ENCODE data around the gene TNFRSF21.
"Not testable (repeated sequence)": the region's sequence is repeated elsewhere in the genome, so short reads cannot be mapped to it uniquely, and the experiment has no call there.

TNFRSF21 gene

DNA sequence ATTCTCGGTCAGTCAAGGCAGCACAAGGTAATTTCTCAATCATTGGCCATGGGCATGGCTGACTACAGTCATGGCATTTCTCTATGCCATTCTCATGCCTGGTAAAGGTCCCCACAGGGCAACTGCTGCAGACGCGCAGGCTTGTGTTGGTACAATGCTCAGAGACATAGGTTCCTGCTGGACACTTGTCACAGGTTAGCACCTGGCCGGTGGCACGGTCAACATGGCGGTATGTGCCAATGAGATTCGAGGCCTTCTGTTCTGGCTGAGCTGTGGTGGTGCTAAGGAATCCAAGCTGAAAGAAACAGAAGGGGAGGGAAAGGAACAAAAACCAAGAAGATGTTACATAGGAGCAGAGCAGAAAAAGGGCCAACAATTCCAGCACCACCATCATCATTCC lies 23.4 kb downstream of the TNFRSF21 start:
- DNase-seq = no peak

DNA sequence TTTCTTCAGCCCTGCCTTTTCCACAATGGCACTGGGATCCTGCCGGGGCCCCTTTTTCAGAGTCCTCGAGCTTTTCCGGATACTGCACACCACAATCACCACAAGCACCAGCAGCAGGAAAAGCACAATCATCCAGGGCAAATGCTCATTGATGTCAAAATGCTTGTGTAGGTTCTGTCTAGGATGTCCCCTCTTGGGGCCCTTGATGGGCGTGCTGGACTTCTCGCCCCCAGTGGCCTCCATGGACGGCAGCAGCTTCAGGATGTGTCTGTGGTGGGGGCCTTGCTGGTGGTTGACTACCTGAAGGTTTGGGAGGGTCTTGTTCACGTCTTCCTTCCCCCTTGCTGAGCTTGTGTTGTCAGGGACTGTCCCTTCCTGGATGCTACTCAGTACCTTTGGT lies 25.7 kb downstream of the TNFRSF21 start:
- no peak for DNase-seq

DNA sequence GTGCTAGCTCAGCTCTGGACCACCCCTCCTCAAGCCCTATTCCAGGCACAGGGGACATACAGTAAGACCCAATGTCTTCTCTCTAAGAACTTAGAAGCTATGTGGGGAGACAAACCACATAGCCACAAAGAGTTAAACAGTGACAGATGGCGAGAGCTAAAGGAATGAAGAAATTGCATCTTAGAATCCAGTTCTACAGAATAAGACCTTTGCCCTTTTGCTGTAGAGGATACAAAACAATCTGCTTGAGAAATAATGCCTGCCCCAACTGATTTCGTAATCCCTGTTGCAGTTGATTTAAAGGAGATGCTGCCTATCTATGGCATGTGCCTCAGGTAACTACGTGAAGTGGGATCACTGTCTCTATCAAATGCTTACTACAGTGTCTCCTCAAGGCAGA lies 31.2 kb downstream of the TNFRSF21 start:
- DNase-seq = no peak

DNA sequence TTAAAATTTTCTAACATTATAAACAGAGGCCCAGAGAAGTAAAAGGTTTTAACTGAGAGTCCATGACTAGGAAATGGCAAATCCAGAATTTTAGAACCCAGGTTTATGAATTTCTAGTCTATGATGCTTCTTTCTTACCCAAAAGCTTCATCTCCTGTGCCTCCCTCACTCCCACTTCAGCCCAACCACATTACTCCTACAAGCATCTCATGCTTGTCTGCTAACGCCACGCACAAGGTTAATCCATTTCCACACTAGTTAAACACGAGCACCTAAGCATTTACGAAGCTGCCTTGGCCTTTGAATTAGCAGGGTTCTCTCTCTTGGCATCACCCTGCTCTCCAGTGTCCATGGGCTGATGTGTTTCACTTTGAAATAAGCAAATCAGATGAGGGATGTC lies 32.0 kb downstream of the TNFRSF21 start:
- no peak for DNase-seq

GRCh38 chr6:47276377-47276776 lies 33.3 kb downstream of the TNFRSF21 start:
- DNase-seq = no peak

GRCh38 chr6:47275640-47276039 lies 34.1 kb downstream of the TNFRSF21 start:
- no peak for DNase-seq

GRCh38 chr6:47275132-47275531 lies 34.6 kb downstream of the TNFRSF21 start:
- not testable (repeated sequence) for DNase-seq

- no peak for DNase-seq
These were observed 41.0 kb downstream of the TNFRSF21 start for GRCh38 chr6:47268572-47269187.

- no peak for DNase-seq
These were observed 42.4 kb downstream of the TNFRSF21 start for GRCh38 chr6:47267301-47267700.

- no peak for DNase-seq
These were observed 43.7 kb downstream of the TNFRSF21 start for GRCh38 chr6:47265971-47266370.

DNA sequence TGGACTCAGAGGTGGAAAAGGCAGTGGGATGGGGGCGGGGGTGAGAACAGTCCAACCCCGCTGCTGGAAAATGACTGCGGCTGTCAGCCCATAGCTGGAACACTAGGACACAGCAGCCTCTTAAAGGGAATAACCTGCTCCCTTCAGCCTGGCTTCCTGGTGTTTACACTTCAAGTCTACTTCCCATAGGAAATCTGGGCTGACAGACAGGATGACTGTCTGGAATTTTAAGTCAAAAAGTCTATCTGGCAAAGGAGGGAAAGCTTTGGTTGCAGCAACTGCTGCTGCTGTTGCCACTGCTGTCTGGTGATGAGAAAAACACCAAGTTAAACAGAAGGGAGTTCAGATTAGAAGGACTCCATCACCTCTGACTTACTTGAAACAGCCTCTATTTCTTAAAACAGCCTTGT lies 44.9 kb downstream of the TNFRSF21 start:
- DNase-seq = no peak

DNA sequence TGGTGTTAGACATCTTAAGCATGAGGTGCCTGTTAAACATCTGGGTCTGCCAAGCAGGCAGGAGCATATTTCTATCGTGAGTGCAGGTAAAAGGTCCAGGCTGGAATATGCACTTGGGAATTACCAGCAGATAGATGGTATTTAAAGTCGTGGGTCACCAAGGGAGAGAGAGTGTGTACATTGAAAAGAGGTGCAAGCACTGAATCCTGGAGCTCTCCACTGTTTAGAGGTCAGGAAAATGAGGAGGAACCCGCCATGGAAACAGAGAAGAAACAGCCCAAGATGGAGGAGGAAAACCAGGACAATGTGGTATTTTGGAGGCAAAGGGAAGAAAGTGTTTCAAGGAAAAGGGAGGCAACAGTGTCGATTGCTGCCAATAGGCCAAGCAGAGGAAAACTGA lies 46.4 kb downstream of the TNFRSF21 start:
- no peak for DNase-seq

- no peak for DNase-seq
These were observed 47.5 kb downstream of the TNFRSF21 start for GRCh38 chr6:47262231-47262630.

GRCh38 chr6:47261191-47261590 lies 48.5 kb downstream of the TNFRSF21 start:
- DNase-seq = no peak

DNA sequence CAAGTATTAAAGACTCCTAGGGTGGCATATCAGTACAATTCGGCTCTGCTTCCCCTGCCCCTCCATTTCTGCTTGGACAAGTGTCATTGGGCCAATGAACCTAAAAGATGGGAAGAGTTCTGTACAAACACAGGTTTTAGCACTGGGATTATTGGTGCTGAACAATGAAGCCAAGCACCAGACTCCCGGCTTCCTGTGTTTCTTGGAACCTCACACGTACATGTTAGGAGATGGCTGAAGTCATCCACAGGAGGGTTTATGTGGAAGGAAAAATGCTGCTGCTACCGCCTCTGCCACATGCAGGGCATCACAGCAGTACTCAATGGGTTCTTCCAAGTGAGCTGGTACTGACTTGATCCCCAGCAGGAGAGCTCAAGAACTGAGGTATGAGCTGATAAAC lies 49.7 kb downstream of the TNFRSF21 start:
- no peak for DNase-seq

GRCh38 chr6:47258724-47259347 lies 50.9 kb downstream of the TNFRSF21 start:
- DNase-seq = no peak

- no peak for DNase-seq
These were observed 52.5 kb downstream of the TNFRSF21 start for GRCh38 chr6:47256981-47257730.

DNA sequence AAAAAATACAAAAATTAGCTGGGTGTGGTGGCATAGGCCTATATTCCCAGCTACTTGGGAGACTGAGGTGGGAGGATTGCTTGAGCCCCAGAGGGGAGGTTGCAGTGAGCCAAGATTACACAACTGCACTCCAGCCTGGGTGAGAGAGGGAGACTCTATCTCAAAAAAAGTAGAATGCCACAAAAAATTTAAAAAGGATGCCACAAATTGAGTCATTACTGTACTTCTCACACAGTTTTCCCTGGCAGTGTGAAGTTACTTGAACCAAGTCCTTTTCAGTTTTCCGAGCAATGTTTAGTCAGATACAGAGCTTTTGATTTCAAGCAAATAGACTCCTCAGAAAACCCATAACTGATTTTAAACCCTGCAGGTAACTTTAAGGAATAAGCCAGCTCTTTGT lies 53.3 kb downstream of the TNFRSF21 start:
- DNase-seq = no peak

GRCh38 chr6:47254906-47255305 lies 54.8 kb downstream of the TNFRSF21 start:
- no peak for DNase-seq

- no peak for DNase-seq
These were observed 55.7 kb downstream of the TNFRSF21 start for GRCh38 chr6:47254051-47254450.

GRCh38 chr6:47253136-47253535 lies 56.6 kb downstream of the TNFRSF21 start:
- no peak for DNase-seq

GRCh38 chr6:47252633-47253032 lies 57.1 kb downstream of the TNFRSF21 start:
- no peak for DNase-seq

GRCh38 chr6:47251396-47251795 lies 58.3 kb downstream of the TNFRSF21 start:
- DNase-seq = no peak

- no peak for DNase-seq
These were observed 59.4 kb downstream of the TNFRSF21 start for GRCh38 chr6:47250302-47250701.

All from stimulated activated CD4-positive, alpha-beta T cell treated with anti-CD3 and anti-CD28 coated beads, Interleukin-2, amount 100 ng/mL, for 48 hours (primary cell).